Astrocyte (in vitro differentiated cells and primary cell): ENCODE data around the gene FOXRED2.

ENCODE experiments used
- CTCF ChIP-seq: IDR thresholded peaks from 2 replicates; pipeline ENCODE4 v1.5.1; 2011; ENCODE audit warnings: low read depth, mild to moderate bottlenecking, inconsistent platforms, low read length, moderate library complexity; ENCODE audit not compliant: insufficient read depth
- EZH2 ChIP-seq: IDR thresholded peaks from 2 replicates; pipeline ENCODE4 v1.6.1; 2012; ENCODE audit warnings: mild to moderate bottlenecking, low read length, inconsistent platforms; ENCODE audit not compliant: insufficient read depth

- TF ChIP-seq CTCF (no peak), EZH2 (no peak)
Observed at GRCh38 chr22:36449596-36450175, 57.2 kb downstream of the FOXRED2 start.
